OCI-LY3 (cell line): ENCODE results near the gene CAMK1D.

ENCODE experiments used
- CTCF ChIP-seq: fragments of 200-600, 300-600 bp; sonication (generic); IDR thresholded peaks from 2 replicates; pipeline ENCODE4 v1.5.1; 2014; ENCODE audit warnings: antibody characterized with exemption, low read length, low read depth
- EZH2phosphoT487 ChIP-seq: fragments of 200-600 bp; shearing (Covaris generic); IDR thresholded peaks from 2 replicates; pipeline ENCODE4 v1.6.1; 2018; ENCODE audit warnings: antibody characterized with exemption, mixed run types, low read depth

GRCh38 chr10:12622016-12622415 is 272.7 kb downstream of the CAMK1D start:
- TF ChIP-seq CTCF, result no peak
- no peak for TF ChIP-seq EZH2phosphoT487
